GM21381 (cell line): ENCODE measurements around the gene DSCAM.

Experiments
- ATAC-seq: cut with Tn5 transposase; IDR thresholded peaks from one replicate; pipeline ENCODE4 v1.9.1; 2021; ENCODE audit warnings: mild to moderate bottlenecking, moderate library complexity; ENCODE audit not compliant: unreplicated experiment

Gene DSCAM

GRCh38 chr21:40770435-40771055 is 76.4 kb downstream of the DSCAM start:
- no peak for ATAC-seq

- ATAC-seq, result no peak
Observed at GRCh38 chr21:40769231-40769630, 77.7 kb downstream of the DSCAM start.

GRCh38 chr21:40768056-40768455 is 78.9 kb downstream of the DSCAM start:
- ATAC-seq, result no peak

- no peak for ATAC-seq
Observed at GRCh38 chr21:40766381-40766780, 80.6 kb downstream of the DSCAM start.

GRCh38 chr21:40765811-40766210 is 81.1 kb downstream of the DSCAM start:
- no peak for ATAC-seq

- no peak for ATAC-seq
Observed at GRCh38 chr21:40760821-40761220, 86.1 kb downstream of the DSCAM start.

GRCh38 chr21:40759061-40759460 is 87.9 kb downstream of the DSCAM start:
- no peak for ATAC-seq

- no peak for ATAC-seq
Observed at GRCh38 chr21:40757366-40757765, 89.6 kb downstream of the DSCAM start.

- no peak for ATAC-seq
Observed at GRCh38 chr21:40754466-40754865, 92.5 kb downstream of the DSCAM start.

- ATAC-seq, result no peak
Observed at GRCh38 chr21:40753756-40754155, 93.2 kb downstream of the DSCAM start.

GRCh38 chr21:40752125-40752524 is 94.8 kb downstream of the DSCAM start:
- ATAC-seq, result no peak

- no peak for ATAC-seq
Observed at GRCh38 chr21:40751221-40751620, 95.7 kb downstream of the DSCAM start.

- ATAC-seq, result no peak
Observed at GRCh38 chr21:40736145-40736544, 110.8 kb downstream of the DSCAM start.

- ATAC-seq, result no peak
Observed at GRCh38 chr21:40733024-40733397, 113.9 kb downstream of the DSCAM start.

- no peak for ATAC-seq
Observed at GRCh38 chr21:40732253-40733023, 114.5 kb downstream of the DSCAM start.

- no peak for ATAC-seq
Observed at GRCh38 chr21:40731206-40731605, 115.8 kb downstream of the DSCAM start.

- no peak for ATAC-seq
Observed at GRCh38 chr21:40730426-40730800, 116.5 kb downstream of the DSCAM start.

- ATAC-seq, result no peak
Observed at GRCh38 chr21:40729761-40730425, 117.1 kb downstream of the DSCAM start.

- ATAC-seq, result no peak
Observed at GRCh38 chr21:40723966-40724365, 123.0 kb downstream of the DSCAM start.

GRCh38 chr21:40723317-40723716 is 123.6 kb downstream of the DSCAM start:
- ATAC-seq, result no peak

- no peak for ATAC-seq
Observed at GRCh38 chr21:40719615-40720014, 127.3 kb downstream of the DSCAM start.

- ATAC-seq, result no peak
Observed at GRCh38 chr21:40717028-40717427, 129.9 kb downstream of the DSCAM start.
